Keratinocyte (primary cell): ENCODE measurements around the gene PDZD11. TPM values are rescaled to one million over a fixed set of nuclear protein-coding genes. Genes with fewer than 3 reads are reported as not detected.

Experiments
- DNase-seq: peaks from one replicate; pipeline ENCODE4 v3.0.0-alpha.2; 2011; ENCODE audit warnings: low read depth, missing footprints, low spot score
- FAIRE-seq: peaks from 2 replicates; lab custom pipeline; 2011; peaks lifted over from hg19 to GRCh38; lab: Jason Lieb, UNC
- H2AFZ ChIP-seq: 2 replicates; pipeline ENCODE4 v1.6.0; 2012; ENCODE audit warnings: low read length, control low read depth, inconsistent platforms; ENCODE audit not compliant: control insufficient read depth
- H3K27ac ChIP-seq: 2 replicates; pipeline ENCODE4 v1.5.1; 2011; ENCODE audit warnings: low read length; ENCODE audit not compliant: control insufficient read depth, insufficient read depth
- H3K27me3 ChIP-seq: 3 replicates; pipeline ENCODE4 v1.6.0; 2011; ENCODE audit warnings: low read length; ENCODE audit not compliant: control insufficient read depth, insufficient read depth; ENCODE audit errors: extremely low read depth
- H3K36me3 ChIP-seq, 2 experiments: 2 replicates in 1 of 2; 3 replicates in 1 of 2; pipeline ENCODE4 v1.5.1; 2011; ENCODE audit warnings: low read length in 2 of 2, mild to moderate bottlenecking in 1 of 2; ENCODE audit not compliant: control insufficient read depth in 2 of 2, insufficient read depth in 2 of 2; ENCODE audit errors: extremely low read depth in 1 of 2
- H3K4me1 ChIP-seq: 3 replicates; pipeline ENCODE4 v1.5.1; 2011; ENCODE audit warnings: low read length; ENCODE audit not compliant: control insufficient read depth, insufficient read depth; ENCODE audit errors: extremely low read depth
- H3K4me2 ChIP-seq: 3 replicates; pipeline ENCODE4 v1.6.0; 2011; ENCODE audit warnings: low read depth, low read length; ENCODE audit not compliant: control insufficient read depth, insufficient read depth; ENCODE audit errors: extremely low read depth
- H3K4me3 ChIP-seq, 3 experiments: fragments of 200-600 bp in 1 of 3; sonication (generic) in 1 of 3; 2 replicates in 2 of 3; 3 replicates in 1 of 3; pipeline ENCODE4 v1.5.1; 2011 to 2016; ENCODE audit warnings: low read length in 3 of 3, mild to moderate bottlenecking in 3 of 3, control low read depth in 2 of 3, inconsistent platforms in 1 of 3, low read depth in 1 of 3, mixed read lengths in 1 of 3, mixed run types in 1 of 3, moderate library complexity in 1 of 3; ENCODE audit not compliant: control insufficient read depth in 2 of 3, insufficient read depth in 2 of 3; ENCODE audit errors: extremely low read depth in 1 of 3
- H3K79me2 ChIP-seq: 2 replicates; pipeline ENCODE4 v1.6.0; 2012; ENCODE audit warnings: low read length; ENCODE audit not compliant: control insufficient read depth, insufficient read depth
- H3K9ac ChIP-seq: 3 replicates; pipeline ENCODE4 v1.6.0; 2011; ENCODE audit warnings: low read length; ENCODE audit not compliant: control insufficient read depth, insufficient read depth; ENCODE audit errors: extremely low read depth
- H3K9me1 ChIP-seq: 3 replicates; pipeline ENCODE4 v1.6.0; 2011; ENCODE audit warnings: low read length; ENCODE audit not compliant: control insufficient read depth, insufficient read depth; ENCODE audit errors: extremely low read depth
- H3K9me3 ChIP-seq: 2 replicates; pipeline ENCODE4 v1.5.1; 2012; ENCODE audit warnings: low read depth, low read length; ENCODE audit not compliant: control insufficient read depth
- H4K20me1 ChIP-seq: 3 replicates; pipeline ENCODE4 v1.6.0; 2011; ENCODE audit warnings: low read length; ENCODE audit not compliant: control insufficient read depth, insufficient read depth; ENCODE audit errors: extremely low read depth
- CTCF ChIP-seq, 3 experiments: IDR thresholded peaks in 1 of 3; conservative IDR thresholded peaks in 1 of 3; optimal IDR thresholded peaks in 1 of 3; 2 replicates in 2 of 3; 3 replicates in 1 of 3; pipeline versions ENCODE3 to v1.5.1; 2011; ENCODE audit warnings: low read length in 3 of 3, mild to moderate bottlenecking in 3 of 3, moderate library complexity in 2 of 3, control low read depth in 1 of 3, inconsistent platforms in 1 of 3; ENCODE audit not compliant: insufficient read depth in 2 of 3; ENCODE audit errors: extremely low read depth in 1 of 3
- EZH2 ChIP-seq: IDR thresholded peaks from one replicate; pipeline ENCODE4 v1.6.1; 2012; ENCODE audit warnings: inconsistent platforms, mild to moderate bottlenecking, low read length, moderate library complexity
- dilution Hi-C: fragments of 300-500 bp; cut with MboI; formaldehyde crosslinking; loops from one replicate; pipeline ENCODE4 v1.7.0; 2020; ENCODE audit warnings: low sequenced_read_pairs; ENCODE audit not compliant: extremely low pct_ligation_motif_present
- polyA plus RNA-seq, 5 experiments: library from polyadenylated mRNA; depleted of rRNA in 3 of 5; stranded (reverse) in 3 of 5; stranded (forward) in 1 of 5; unstranded in 1 of 5; fragments of >200 nt; gene quantifications; 1 replicate in 1 of 5; 2 replicates in 3 of 5; 3 replicates in 1 of 5; pipeline versions ENCODE4 v1.2.1 to v1.2.3, GENCODE V29; 2011 to 2012; ENCODE audit warnings: missing spikeins in 2 of 5, low read depth in 1 of 5, low replicate concordance in 1 of 5
- small RNA-seq, 3 experiments: library from RNA; depleted of rRNA; stranded (forward); fragments of <200 nt; gene quantifications; one replicate each; pipeline ENCODE3, GENCODE V24; 2012; ENCODE audit warnings: low read depth in 3 of 3, low replicate concordance in 1 of 3; ENCODE audit not compliant: insufficient read length in 3 of 3

Gene PDZD11
- polyA plus RNA-seq, 1 donor (not counting 4 experiments of a cell fraction or from before 2014, with no cell fraction given): 102 TPM

GRCh38 chrX:70241501-70241900 lies 48.2 kb downstream of the PDZD11 start:
- H3K27me3 ChIP-seq: no peaks in the 10 kb centered on the region
- H4K20me1 ChIP-seq: no peaks in the 10 kb centered on the region
- no peak overlapping the region for H3K4me2 ChIP-seq
- no peak overlapping the region for H2AFZ ChIP-seq
- DNase-seq: no peak
- no peaks in the 10 kb centered on the region for H3K9me1 ChIP-seq
- no peaks in the 10 kb centered on the region for H3K79me2 ChIP-seq
- peaks cover 5% of the 10 kb centered on the region for H3K4me1 ChIP-seq
- no peak overlapping the region for H3K27ac ChIP-seq
- H3K9ac ChIP-seq: no peak overlapping the region
- no peak for FAIRE-seq
- TF ChIP-seq EZH2 (no peak), CTCF (optimal IDR thresholded peaks at IDR 0.05 in 1 of 3, IDR thresholded peaks at IDR 0.05 in 1 of 3, conservative IDR thresholded peaks at IDR 0.05 in 1 of 3; ENCODE audit: extremely low read depth in 1 of 3, insufficient read depth in 2 of 3, low read length in 3 of 3) (no peak)
- dilution Hi-C loops: no loop called here
- H3K36me3 ChIP-seq: no peaks in the 10 kb centered on the region
- H3K9me3 ChIP-seq: no peaks in the 10 kb centered on the region
- no peak overlapping the region for H3K4me3 ChIP-seq

GRCh38 chrX:70240751-70241150 lies 49.0 kb downstream of the PDZD11 start:
- Histone ChIP-seq H3K4me2 (no peak overlapping the region), H3K79me2 (no peaks in the 10 kb centered on the region), H3K27ac (no peak overlapping the region), H3K4me3 (no peak overlapping the region), H3K9me3 (no peaks in the 10 kb centered on the region), H3K4me1 (peaks cover 5% of the 10 kb centered on the region), H2AFZ (no peak overlapping the region), H3K9me1 (no peaks in the 10 kb centered on the region), H3K36me3 (no peaks in the 10 kb centered on the region), H4K20me1 (no peaks in the 10 kb centered on the region), H3K27me3 (no peaks in the 10 kb centered on the region), H3K9ac (no peak overlapping the region)
- no peak for TF ChIP-seq EZH2
- TF ChIP-seq CTCF (optimal IDR thresholded peaks at IDR 0.05 in 1 of 3, IDR thresholded peaks at IDR 0.05 in 1 of 3, conservative IDR thresholded peaks at IDR 0.05 in 1 of 3; ENCODE audit: extremely low read depth in 1 of 3, insufficient read depth in 2 of 3, low read length in 3 of 3): no peak
- dilution Hi-C loops: no loop called here
- DNase-seq (no peak), FAIRE-seq (no peak)

Small RNA genes within 50 kb of the gene (small RNA-seq; reads per million reads assigned to genes)
- gene RNA5SP507: 0 to 1.3 (median 0.25) reads per million in 3 experiments

Other genes starting within 250 kb of the PDZD11 start
- not detected in 3 replicates for gene AWAT2, start 240.0 kb downstream of the PDZD11 start, polyA plus RNA-seq
- not detected in 3 replicates for gene OTUD6A, start 227.5 kb downstream of the PDZD11 start, polyA plus RNA-seq
- 48.3 to 65.5 TPM (median 62.5 TPM) in 3 replicates for gene IGBP1, start 156.5 kb downstream of the PDZD11 start, polyA plus RNA-seq
- gene DGAT2L6, start 112.4 kb downstream of the PDZD11 start, polyA plus RNA-seq: not detected in 3 replicates
- gene AWAT1, start 55.3 kb downstream of the PDZD11 start, polyA plus RNA-seq: not detected in 3 replicates
- 0.06 to 0.09 TPM in 2 of 3 replicates, not detected in the other for gene P2RY4, start 29.7 kb downstream of the PDZD11 start, polyA plus RNA-seq
- gene ARR3, start 21.6 kb downstream of the PDZD11 start, polyA plus RNA-seq: not detected in 3 replicates
- not detected in 3 replicates for gene RAB41, start 7.8 kb downstream of the PDZD11 start, polyA plus RNA-seq
- 1.1 to 7.1 TPM (median 6.6 TPM) in 3 replicates for gene KIF4A, start 177 bp upstream of the PDZD11 start, polyA plus RNA-seq
- 4.4 to 22.1 TPM (median 7.2 TPM) in 3 replicates for gene GDPD2, start 133.4 kb upstream of the PDZD11 start, polyA plus RNA-seq
- 5.9 to 10.1 TPM (median 8.7 TPM) in 3 replicates for gene DLG3, start 154.9 kb upstream of the PDZD11 start, polyA plus RNA-seq